ENCODE data around the gene TAPBP.

- peak in 1 of 6 experiments; percentile 9 for TF ChIP-seq CTCF (IDR thresholded peaks at IDR 0.05)
- TF ChIP-seq POLR2A (IDR thresholded peaks at IDR 0.05), result no peak
These were observed 42.8 kb downstream of the TAPBP start for GRCh38 chr6:33271117-33271467.

Measured in adrenal gland (tissue), 5 donors.